Sigmoid colon (tissue), 7 donors: ENCODE measurements around the gene MSX1. TPM values are rescaled to one million over a fixed set of nuclear protein-coding genes. Genes with fewer than 3 reads are reported as not detected.

Source experiments
- DNase-seq: peaks from one replicate; pipeline ENCODE4 v3.0.0-alpha.2; 2019
- H3K27ac ChIP-seq, 4 donors: fragments of 200-600 bp; sonication (generic); one replicate each; pipeline ENCODE4 v1.5.1; 2016 to 2019; ENCODE audit warnings: mild to moderate bottlenecking in 1 of 4
- H3K27me3 ChIP-seq, 3 donors: fragments of 200-600 bp; sonication (generic); one replicate each; pipeline ENCODE4 v1.5.1; 2019; ENCODE audit warnings: mild to moderate bottlenecking in 1 of 3
- H3K36me3 ChIP-seq, 4 donors: fragments of 200-600 bp; sonication (generic); one replicate each; pipeline ENCODE4 v1.5.1; 2016 to 2019
- H3K4me1 ChIP-seq, 4 donors: fragments of 200-600 bp; sonication (generic); one replicate each; pipeline ENCODE4 v1.5.1; 2017 to 2019
- H3K4me3 ChIP-seq, 4 donors: fragments of 200-600 bp; sonication (generic); one replicate each; pipeline ENCODE4 v1.5.1; 2017 to 2019; ENCODE audit warnings: mild to moderate bottlenecking in 2 of 4, moderate library complexity in 1 of 4
- H3K9me3 ChIP-seq, 4 donors: fragments of 200-600 bp in 3 of 4; sonication (generic) in 3 of 4; one replicate each; pipeline versions ENCODE4 v1.5.1 to v1.6.1; 2013 to 2019
- CTCF ChIP-seq, 4 experiments: fragments of 450-650 bp in 3 of 4; fragments of 200-600 bp in 1 of 4; IDR thresholded peaks; one replicate each; pipeline ENCODE4 v1.5.1; 2016 to 2019; ENCODE audit warnings: antibody characterized with exemption in 4 of 4, mild to moderate bottlenecking in 3 of 4, moderate library complexity in 2 of 4
- EP300 ChIP-seq, 4 donors: sonication (generic); formaldehyde crosslinking; IDR thresholded peaks; one replicate each; pipeline ENCODE4 v1.6.1; 2017; ENCODE audit warnings: antibody characterized with exemption in 4 of 4
- POLR2A ChIP-seq, 2 donors: fragments of 450-650 bp; IDR thresholded peaks; one replicate each; pipeline ENCODE4 v1.6.1; 2016; ENCODE audit warnings: antibody characterized with exemption in 2 of 2, mild to moderate bottlenecking in 2 of 2, moderate library complexity in 2 of 2
- POLR2AphosphoS5 ChIP-seq, 4 donors: sonication (generic); formaldehyde crosslinking; IDR thresholded peaks; one replicate each; pipeline ENCODE4 v1.6.1; 2017; ENCODE audit warnings: antibody characterized with exemption in 4 of 4
- WGBS, 2 donors: extraction: QIAGEN DNeasy Blood & Tissue Kit; methylation state at CpG; one replicate each; pipeline ENCODE4 v1.1.7; 2013; 5-methylcytosine and 5-hydroxymethylcytosine counted together
- intact Hi-C: fragments of 100-400 bp; cut with DNase I; formaldehyde crosslinking; loops from one replicate; pipeline ENCODE4 v1.15.1; 2023
- polyA plus RNA-seq, 3 donors: library from polyadenylated mRNA; stranded (reverse); fragments of 200-250 nt; gene quantifications; one replicate each; pipeline ENCODE4 v1.2.3, GENCODE V29; 2013
- total RNA-seq, 4 donors: library from RNA; depleted of rRNA; stranded (reverse); fragments of >200 nt; gene quantifications; one replicate each; pipeline ENCODE4 v1.1.0, GENCODE V29; 2016
- donor health status: healthy with polysubstance abuse.
- donor health status: Bipolar disorder and iron deficiency.
- donor health status: healthy.

MSX1 gene
- total and polyA plus RNA-seq, 7 donors = 0.45 to 7.2 (median 0.99) TPM; not detected in 1

- Histone ChIP-seq H3K4me3 (peak overlapping the region in 3 of 4 donors; percentile 2 to 26 (median 14)), H3K27ac (no peak overlapping the region), H3K9me3 (no peaks in the 10 kb centered on the region), H3K4me1 (peaks cover 0 to 74% (median 63%) of the 10 kb centered on the region in 4 donors), H3K27me3 (peaks cover 79 to 98% (median 92%) of the 10 kb centered on the region in 3 donors), H3K36me3 (no peaks in the 10 kb centered on the region)
- WGBS, 2 donors = 9 to 11% methylated on average over 33 to 36 of the region's 36 CpGs
- intact Hi-C loops = no loop called here
- DNase-seq = peak; percentile 55
- TF ChIP-seq POLR2A (IDR thresholded peaks at IDR 0.05) = no peak
- TF ChIP-seq CTCF (IDR thresholded peaks at IDR 0.05) = no peak
- TF ChIP-seq EP300 (IDR thresholded peaks at IDR 0.05) = no peak
- no peak for TF ChIP-seq POLR2AphosphoS5 (IDR thresholded peaks at IDR 0.05)
These were observed 2.3 kb upstream of the MSX1 start for GRCh38 chr4:4857001-4857808.

GRCh38 chr4:4857809-4858508 is 1.5 kb upstream of the MSX1 start:
- DNase-seq = peak; percentile 50
- Histone ChIP-seq H3K4me1 (peaks cover 0 to 67% (median 56%) of the 10 kb centered on the region in 4 donors), H3K36me3 (no peaks in the 10 kb centered on the region), H3K4me3 (no peak overlapping the region), H3K27me3 (peaks cover 82 to 98% (median 94%) of the 10 kb centered on the region in 3 donors), H3K27ac (no peak overlapping the region), H3K9me3 (no peaks in the 10 kb centered on the region)
- intact Hi-C loops = no loop called here
- TF ChIP-seq EP300 (IDR thresholded peaks at IDR 0.05) (no peak), POLR2AphosphoS5 (IDR thresholded peaks at IDR 0.05) (no peak), CTCF (IDR thresholded peaks at IDR 0.05) (no peak), POLR2A (IDR thresholded peaks at IDR 0.05) (no peak)
- WGBS, 2 donors = 11 to 23% methylated on average over 42 of the region's 42 CpGs

GRCh38 chr4:4858527-4859324 is 739 bp upstream of the MSX1 start:
- intact Hi-C loops = no loop called here
- WGBS, 2 donors = 12% methylated on average over 21 of the region's 21 CpGs
- H3K9me3 ChIP-seq = no peaks in the 10 kb centered on the region
- peaks cover 0 to 59% (median 48%) of the 10 kb centered on the region in 4 donors for H3K4me1 ChIP-seq
- peak overlapping the region in 3 of 4 donors; percentile 50 to 65 (median 63) for H3K4me3 ChIP-seq
- H3K27me3 ChIP-seq = peaks cover 79 to 98% (median 92%) of the 10 kb centered on the region in 3 donors
- TF ChIP-seq EP300 (IDR thresholded peaks at IDR 0.05) (no peak), POLR2AphosphoS5 (IDR thresholded peaks at IDR 0.05) (no peak), POLR2A (IDR thresholded peaks at IDR 0.05) (no peak), CTCF (IDR thresholded peaks at IDR 0.05) (no peak)
- DNase-seq = no peak
- H3K27ac ChIP-seq = no peak overlapping the region
- no peaks in the 10 kb centered on the region for H3K36me3 ChIP-seq

GRCh38 chr4:4859799-4860599 is 534 bp downstream of the MSX1 start:
- H3K4me1 ChIP-seq = peaks cover 0 to 60% (median 52%) of the 10 kb centered on the region in 4 donors
- no peak for TF ChIP-seq POLR2A (IDR thresholded peaks at IDR 0.05)
- no peak for TF ChIP-seq CTCF (IDR thresholded peaks at IDR 0.05)
- no peak for TF ChIP-seq POLR2AphosphoS5 (IDR thresholded peaks at IDR 0.05)
- no peak for TF ChIP-seq EP300 (IDR thresholded peaks at IDR 0.05)
- no peaks in the 10 kb centered on the region for H3K36me3 ChIP-seq
- peaks cover 80 to 98% (median 91%) of the 10 kb centered on the region in 3 donors for H3K27me3 ChIP-seq
- intact Hi-C loops = loop anchor here (5.0 to 10.0 kb wide), 2 partner anchors 132 to 375 kb away; no protein-coding TSS in a partner anchor
- peak overlapping the region in 1 of 4 donors; percentile 44 for H3K27ac ChIP-seq
- H3K9me3 ChIP-seq = no peaks in the 10 kb centered on the region
- 1 to 2% methylated on average over 80 of the region's 80 CpGs for WGBS, 2 donors
- no peak for DNase-seq
- peak overlapping the region; percentile 21 to 65 (median 56) for H3K4me3 ChIP-seq
